GM18873 (cell line): ENCODE data around the gene TTLL9.
"Not testable (repeated sequence)": the region's sequence is repeated elsewhere in the genome, so short reads cannot be mapped to it uniquely, and the experiment has no call there.

Experiments used
- ATAC-seq: cut with Tn5 transposase; IDR thresholded peaks from one replicate; pipeline ENCODE4 v1.9.1; 2021; ENCODE audit warnings: mild to moderate bottlenecking, moderate library complexity, moderate number of reproducible peaks; ENCODE audit not compliant: unreplicated experiment, low FRiP score

Gene TTLL9

DNA sequence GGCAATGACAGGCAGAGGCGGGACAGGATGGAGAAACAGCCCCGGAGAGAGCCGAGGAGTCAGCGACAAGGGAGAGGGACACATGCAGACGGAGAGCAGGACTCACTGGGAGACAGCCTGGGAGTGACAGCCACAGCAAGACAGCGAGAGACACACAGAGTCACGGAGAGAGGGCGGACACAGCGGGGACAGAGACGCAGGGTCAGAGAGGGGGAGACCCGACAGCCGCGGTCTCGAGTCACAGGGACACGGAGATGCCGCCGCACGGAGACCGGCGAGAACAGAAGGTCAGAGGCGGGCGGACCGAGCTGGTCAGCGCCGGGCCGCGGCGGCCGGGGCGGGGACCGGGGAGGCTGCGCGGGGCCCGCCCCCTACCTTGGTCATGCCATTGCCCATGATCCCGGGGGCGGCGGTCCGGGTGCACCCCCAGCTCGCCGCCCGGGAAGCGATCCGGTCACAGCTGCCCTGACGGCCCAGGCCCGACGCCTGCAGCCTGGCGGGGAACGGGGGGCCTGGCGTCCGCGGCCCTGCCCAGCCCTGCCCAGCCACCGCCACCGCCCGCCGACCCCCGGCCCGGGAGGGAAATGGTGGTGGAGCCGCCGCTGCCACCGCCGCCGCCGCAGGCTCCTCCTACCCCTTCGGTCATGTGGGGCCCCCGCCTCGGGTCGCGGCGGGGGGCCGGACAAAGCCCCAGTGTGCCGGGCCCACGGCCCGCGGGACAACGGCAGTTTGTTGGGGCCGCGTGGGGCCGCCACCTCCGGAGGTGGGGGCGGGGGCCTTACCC is at the start of gene TTLL9, which contains the start of gene DUSP15:
Gene TTLL9 (plus strand): TSS at position 693 of the 784 bp plus-strand sequence. CDS start 493 bp downstream, outside the sequence.
Gene DUSP15 (minus strand): TSS at position 586 of the 784 bp plus-strand sequence. CDS start 190 bp downstream, at position 396.
- no peak for ATAC-seq

- no peak for ATAC-seq
Measured at GRCh38 chr20:31821427-31821826, 49.0 kb upstream of the TTLL9 start.

GRCh38 chr20:31822421-31823330 is 47.8 kb upstream of the TTLL9 start:
- ATAC-seq: no peak

GRCh38 chr20:31823360-31824124 is 46.9 kb upstream of the TTLL9 start:
- ATAC-seq: no peak

DNA sequence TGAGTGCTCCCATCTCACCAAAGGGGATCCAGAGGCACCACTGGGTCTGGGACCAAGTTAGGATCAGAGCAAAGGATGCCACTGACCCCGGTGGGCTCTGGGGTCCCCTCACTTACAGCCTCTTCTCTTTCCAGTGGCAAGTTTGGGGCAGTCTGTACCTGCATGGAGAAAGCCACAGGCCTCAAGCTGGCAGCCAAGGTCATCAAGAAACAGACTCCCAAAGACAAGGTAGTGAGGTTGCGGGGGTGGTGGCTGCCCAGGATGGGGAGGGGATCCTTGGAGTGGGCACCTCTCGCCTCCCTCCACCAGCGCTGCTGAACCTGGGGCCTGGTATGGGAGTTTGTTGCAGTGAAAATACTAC is 46.3 kb upstream of the TTLL9 start:
- no peak for ATAC-seq

- no peak for ATAC-seq
Measured at GRCh38 chr20:31824554-31825313, 45.7 kb upstream of the TTLL9 start.

DNA sequence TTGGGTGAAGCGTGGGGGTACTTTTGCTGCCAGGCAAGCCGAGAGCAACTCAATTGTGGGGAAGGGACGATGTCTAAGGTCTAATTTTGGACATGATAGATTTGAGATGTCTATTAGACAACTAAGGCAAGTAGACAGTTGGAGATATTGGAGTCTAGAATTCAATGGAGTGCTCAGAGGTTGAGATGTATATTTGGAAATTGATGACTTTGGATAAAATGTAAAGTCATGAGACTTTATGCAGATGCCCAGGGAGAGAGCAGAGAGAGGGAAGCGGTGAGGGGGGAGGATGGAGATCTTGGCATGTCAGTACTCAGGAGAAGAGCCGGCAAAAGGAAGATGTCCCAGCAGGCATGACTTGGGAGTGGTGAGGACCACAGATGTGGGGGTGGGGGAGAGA is 44.4 kb upstream of the TTLL9 start:
- no peak for ATAC-seq

DNA sequence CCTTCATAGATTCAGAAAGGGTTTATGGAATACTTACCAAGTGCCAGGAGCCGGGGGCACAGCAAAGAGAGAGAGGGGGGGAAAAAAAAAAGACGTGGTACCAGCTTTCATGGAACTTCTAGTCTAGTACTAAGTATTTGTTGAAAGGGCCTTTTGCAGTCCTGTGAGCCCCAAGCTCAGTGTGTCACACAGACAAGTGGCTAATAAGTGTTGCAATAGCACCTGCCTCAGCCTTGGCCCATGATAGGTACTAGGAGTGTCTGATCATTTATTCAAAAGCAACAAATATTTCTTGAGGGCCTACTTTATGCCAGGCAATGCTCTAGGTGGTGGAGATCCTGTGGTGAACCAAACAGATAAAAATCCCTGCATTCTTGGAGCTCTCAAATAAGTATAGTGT is 43.4 kb upstream of the TTLL9 start:
- no peak for ATAC-seq

DNA sequence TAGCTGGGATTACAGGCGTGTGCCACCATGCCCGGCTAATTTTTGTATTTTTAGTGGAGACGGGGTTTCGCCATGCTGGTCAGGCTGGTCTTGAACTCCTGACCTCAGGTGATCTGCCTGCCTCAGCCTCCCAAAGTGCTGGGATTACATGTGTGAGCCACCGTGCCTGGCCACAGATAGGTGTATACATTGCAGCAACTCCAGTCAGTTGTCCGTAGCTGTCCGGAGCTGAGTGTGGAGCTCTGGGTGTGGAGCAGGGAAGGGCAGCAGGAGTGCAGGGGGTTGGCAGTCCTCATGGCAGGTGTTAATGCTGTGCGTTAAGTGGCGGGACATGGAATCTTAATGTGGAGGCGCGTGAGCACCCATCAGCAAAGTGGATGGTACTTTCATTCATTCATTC is 42.4 kb upstream of the TTLL9 start:
- ATAC-seq: not testable (repeated sequence)

GRCh38 chr20:31829731-31830130 is 40.7 kb upstream of the TTLL9 start:
- no peak for ATAC-seq

GRCh38 chr20:31830406-31830981 is 39.9 kb upstream of the TTLL9 start:
- no peak for ATAC-seq

GRCh38 chr20:31831211-31831610 is 39.2 kb upstream of the TTLL9 start:
- ATAC-seq: no peak

GRCh38 chr20:31831771-31832306 is 38.6 kb upstream of the TTLL9 start:
- no peak for ATAC-seq

DNA sequence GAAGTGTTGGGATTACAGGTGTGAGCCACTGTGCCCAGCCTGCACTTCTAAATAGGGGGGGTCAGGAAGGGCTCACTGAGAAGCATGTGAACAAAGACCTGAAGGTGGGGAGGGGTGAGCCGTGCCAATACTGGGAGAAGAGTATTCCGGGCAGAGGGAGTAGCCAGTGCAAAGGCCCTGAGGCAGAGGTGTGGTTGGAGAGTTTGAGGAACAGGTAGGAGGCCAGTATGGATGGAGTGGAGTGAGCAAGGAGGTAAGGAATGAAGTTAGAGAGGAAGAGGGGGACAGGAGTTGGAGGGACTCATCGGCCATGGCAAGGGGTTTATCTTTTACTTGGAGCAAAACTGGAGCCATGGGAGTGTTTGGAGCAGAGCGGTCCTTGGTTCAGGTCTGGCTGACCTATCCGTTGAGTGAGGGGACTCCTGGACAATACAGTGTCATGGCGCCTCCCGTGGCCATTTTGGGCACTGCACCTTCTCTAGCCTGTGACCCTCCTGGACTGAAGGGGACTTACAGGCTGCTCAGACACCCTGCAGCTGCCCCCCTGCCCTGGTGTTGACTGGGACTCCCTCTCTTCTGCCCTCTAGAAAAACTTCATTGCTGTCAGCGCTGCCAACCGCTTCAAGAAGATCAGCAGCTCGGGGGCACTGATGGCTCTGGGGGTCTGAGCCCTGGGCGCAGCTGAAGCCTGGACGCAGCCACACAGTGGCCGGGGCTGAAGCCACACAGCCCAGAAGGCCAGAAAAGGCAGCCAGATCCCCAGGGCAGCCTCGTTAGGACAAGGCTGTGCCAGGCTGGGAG is 37.1 kb upstream of the TTLL9 start:
- ATAC-seq: no peak

GRCh38 chr20:31833931-31834521 is 36.4 kb upstream of the TTLL9 start:
- ATAC-seq: no peak

DNA sequence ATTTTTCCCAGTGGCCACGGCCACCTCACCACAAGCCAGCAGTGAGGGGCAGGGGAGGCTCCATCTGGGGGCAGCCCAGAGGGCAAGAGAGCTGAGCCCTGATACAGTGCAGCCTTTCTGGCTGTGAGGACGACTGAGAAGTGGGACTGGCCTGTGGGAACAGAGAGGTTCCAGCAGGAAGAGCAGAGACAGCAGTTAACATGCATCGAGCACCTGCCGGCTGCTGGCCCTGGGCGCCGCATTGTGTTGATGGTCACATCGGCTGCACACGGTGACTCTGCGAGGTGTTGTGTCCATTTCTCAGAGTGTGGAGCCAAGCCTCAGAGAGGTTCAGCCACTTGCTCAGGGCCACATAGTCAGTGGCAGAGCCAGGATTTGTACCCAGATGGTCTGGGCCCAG is 34.9 kb upstream of the TTLL9 start:
- no peak for ATAC-seq

DNA sequence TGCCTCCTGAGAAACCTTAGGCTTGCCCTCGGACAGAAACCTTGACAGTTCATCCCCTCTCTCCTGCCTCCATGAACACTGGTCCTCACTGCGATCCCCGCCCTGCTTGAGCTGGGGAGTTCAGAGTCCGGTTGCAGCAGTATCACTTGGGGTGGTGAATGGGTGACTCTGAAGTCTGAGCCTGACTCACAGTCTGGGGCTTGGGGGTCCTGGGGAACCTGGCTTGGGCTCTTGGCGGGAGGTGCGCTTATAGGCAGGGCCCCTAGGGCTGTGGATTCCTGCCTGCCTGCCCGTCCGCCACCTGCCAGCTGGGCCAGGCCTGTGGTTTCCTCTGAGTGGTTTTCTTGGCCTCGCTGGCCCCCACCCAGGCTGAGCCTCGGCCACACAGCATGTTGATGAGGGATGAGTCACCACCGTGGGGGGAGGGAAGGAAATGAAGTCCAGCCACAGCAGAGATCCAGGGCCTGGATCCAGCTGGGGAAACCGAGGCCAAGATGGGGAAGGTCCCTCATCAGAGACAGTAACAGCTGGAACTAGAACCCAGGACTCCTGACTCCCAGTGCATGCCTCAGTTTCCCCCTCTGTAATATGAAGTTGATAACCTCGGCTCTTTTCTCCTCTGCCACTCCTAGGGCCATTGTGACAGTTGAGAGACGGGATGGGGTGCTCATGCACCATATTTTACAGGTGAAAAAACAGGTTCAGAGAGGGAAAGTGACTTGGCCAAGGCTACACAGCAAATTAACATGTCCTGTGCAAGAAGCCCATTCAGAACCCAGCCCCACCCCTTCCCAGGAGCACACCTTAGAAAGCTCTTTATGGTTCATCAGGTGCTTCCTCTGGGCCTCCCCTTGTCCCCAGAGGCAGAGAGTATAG is 34.2 kb upstream of the TTLL9 start:
- peak; percentile 60 for ATAC-seq
